ENCODE data around the gene METAP1D.

- no peak for TF ChIP-seq POLR2A (IDR thresholded peaks at IDR 0.05)
- no peak for TF ChIP-seq CTCF (IDR thresholded peaks at IDR 0.05)
These were observed 13.1 kb downstream of the METAP1D start for GRCh38 chr2:172012677-172013391.
